ENCODE measurements around the gene GRB14.

- TF ChIP-seq SIN3A (IDR thresholded peaks at IDR 0.05; ENCODE audit: borderline replicate concordance, insufficient read depth, low read depth, low read length), result no peak
- TF ChIP-seq, protein P1, sequence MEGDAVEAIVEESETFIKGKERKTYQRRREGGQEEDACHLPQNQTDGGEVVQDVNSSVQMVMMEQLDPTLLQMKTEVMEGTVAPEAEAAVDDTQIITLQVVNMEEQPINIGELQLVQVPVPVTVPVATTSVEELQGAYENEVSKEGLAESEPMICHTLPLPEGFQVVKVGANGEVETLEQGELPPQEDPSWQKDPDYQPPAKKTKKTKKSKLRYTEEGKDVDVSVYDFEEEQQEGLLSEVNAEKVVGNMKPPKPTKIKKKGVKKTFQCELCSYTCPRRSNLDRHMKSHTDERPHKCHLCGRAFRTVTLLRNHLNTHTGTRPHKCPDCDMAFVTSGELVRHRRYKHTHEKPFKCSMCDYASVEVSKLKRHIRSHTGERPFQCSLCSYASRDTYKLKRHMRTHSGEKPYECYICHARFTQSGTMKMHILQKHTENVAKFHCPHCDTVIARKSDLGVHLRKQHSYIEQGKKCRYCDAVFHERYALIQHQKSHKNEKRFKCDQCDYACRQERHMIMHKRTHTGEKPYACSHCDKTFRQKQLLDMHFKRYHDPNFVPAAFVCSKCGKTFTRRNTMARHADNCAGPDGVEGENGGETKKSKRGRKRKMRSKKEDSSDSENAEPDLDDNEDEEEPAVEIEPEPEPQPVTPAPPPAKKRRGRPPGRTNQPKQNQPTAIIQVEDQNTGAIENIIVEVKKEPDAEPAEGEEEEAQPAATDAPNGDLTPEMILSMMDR (IDR thresholded peaks at IDR 0.05), result no peak
These were observed 30.1 kb upstream of the GRB14 start for GRCh38 chr2:164651361-164651760.

Measured in Panc1 (cell line).